GM21367 (cell line): ENCODE results near the gene CSF3.
A peak's percentile ranks its signal among the peaks of the same experiment; 100 is the strongest.

ENCODE experiments used
- ATAC-seq: cut with Tn5 transposase; IDR thresholded peaks from one replicate; pipeline ENCODE4 v1.9.1; 2021; ENCODE audit not compliant: unreplicated experiment

Gene CSF3

DNA sequence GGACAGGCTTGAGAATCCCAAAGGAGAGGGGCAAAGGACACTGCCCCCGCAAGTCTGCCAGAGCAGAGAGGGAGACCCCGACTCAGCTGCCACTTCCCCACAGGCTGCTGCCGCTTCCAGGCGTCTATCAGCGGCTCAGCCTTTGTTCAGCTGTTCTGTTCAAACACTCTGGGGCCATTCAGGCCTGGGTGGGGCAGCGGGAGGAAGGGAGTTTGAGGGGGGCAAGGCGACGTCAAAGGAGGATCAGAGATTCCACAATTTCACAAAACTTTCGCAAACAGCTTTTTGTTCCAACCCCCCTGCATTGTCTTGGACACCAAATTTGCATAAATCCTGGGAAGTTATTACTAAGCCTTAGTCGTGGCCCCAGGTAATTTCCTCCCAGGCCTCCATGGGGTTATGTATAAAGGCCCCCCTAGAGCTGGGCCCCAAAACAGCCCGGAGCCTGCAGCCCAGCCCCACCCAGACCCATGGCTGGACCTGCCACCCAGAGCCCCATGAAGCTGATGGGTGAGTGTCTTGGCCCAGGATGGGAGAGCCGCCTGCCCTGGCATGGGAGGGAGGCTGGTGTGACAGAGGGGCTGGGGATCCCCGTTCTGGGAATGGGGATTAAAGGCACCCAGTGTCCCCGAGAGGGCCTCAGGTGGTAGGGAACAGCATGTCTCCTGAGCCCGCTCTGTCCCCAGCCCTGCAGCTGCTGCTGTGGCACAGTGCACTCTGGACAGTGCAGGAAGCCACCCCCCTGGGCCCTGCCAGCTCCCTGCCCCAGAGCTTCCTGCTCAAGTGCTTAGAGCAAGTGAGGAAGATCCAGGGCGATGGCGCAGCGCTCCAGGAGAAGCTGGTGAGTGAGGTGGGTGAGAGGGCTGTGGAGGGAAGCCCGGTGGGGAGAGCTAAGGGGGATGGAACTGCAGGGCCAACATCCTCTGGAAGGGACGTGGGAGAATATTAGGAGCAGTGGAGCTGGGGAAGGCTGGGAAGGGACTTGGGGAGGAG, at the start of gene CSF3:
CSF3 (plus strand) TSS at position 436 of the 993 bp plus-strand sequence; CDS start at position 471, 35 bp downstream.
- ATAC-seq = no peak

GRCh38 chr17:39966771-39967170, 48.5 kb upstream of the CSF3 start:
- no peak for ATAC-seq

- no peak for ATAC-seq
These were observed 46.5 kb upstream of the CSF3 start for GRCh38 chr17:39968761-39969160.

GRCh38 chr17:39969375-39969774, 45.9 kb upstream of the CSF3 start:
- ATAC-seq = no peak

DNA sequence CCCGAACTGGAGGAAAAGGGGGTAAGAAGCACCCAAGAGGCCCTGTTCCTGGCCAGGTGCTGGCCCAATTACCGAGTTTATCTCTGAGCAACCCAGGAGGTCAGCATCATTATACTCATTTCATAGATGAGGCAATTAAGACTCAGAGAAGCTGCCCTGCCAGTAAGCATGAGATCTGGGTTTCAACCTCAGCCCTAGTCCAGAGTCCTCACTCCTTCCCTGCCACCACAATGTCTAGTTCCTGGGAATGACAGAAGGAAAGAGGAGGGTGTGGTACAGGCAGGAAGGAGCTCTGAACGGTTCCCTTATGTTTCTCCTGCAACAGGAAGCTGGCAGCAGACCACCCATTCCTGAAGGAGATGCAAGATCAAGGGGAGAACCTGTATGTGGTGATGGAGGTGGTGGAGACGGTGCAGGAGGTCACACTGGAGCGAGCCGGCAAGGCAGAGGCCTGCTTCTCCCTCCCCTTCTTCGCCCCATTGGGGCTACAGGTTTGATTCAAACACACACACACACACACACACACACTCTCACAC, 45.0 kb upstream of the CSF3 start:
- no peak for ATAC-seq

- ATAC-seq = no peak
These were observed 44.1 kb upstream of the CSF3 start for GRCh38 chr17:39971076-39971603.

- ATAC-seq = no peak
These were observed 43.0 kb upstream of the CSF3 start for GRCh38 chr17:39972271-39972670.

DNA sequence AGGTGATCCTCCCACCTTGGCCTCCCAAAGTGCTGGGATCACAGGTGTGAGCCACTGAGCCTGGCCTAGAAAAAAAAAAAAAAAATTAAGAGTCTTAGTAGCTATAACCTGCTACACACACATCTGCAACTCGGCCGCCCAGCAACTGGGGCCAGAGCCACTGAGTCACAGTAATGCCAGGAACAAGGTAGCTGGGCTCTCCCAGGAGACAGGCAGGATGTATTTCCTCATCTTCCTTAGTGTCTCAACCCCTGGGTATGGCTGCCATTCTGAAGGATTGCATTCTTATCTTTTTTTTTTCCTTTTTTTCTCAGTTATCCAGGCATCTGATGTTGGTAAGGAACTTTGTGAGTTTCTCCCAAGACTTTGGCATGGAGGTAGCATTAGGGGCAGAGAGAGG, 41.7 kb upstream of the CSF3 start:
- ATAC-seq = no peak

DNA sequence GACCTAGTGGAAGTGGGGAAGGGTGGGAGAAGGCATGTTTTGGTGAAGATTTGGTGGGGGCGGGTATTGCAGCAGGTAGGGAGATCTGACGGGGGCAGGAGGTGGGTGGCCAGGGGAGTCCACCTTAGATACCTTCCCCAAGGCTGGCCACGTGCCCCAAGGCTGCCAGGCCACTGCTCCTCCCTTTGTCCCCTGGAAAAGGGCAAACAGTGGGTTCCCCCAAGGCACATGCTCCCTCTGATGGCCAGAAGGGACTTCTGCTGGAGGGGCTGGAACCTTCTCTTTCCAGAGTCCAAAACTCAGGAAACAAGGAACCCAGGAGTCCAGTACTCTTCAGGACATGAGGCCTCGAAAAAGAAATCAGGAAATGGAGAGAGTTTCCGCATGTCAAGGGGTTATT, 40.8 kb upstream of the CSF3 start:
- ATAC-seq = no peak

GRCh38 chr17:39975801-39976200, 39.4 kb upstream of the CSF3 start:
- no peak for ATAC-seq

DNA sequence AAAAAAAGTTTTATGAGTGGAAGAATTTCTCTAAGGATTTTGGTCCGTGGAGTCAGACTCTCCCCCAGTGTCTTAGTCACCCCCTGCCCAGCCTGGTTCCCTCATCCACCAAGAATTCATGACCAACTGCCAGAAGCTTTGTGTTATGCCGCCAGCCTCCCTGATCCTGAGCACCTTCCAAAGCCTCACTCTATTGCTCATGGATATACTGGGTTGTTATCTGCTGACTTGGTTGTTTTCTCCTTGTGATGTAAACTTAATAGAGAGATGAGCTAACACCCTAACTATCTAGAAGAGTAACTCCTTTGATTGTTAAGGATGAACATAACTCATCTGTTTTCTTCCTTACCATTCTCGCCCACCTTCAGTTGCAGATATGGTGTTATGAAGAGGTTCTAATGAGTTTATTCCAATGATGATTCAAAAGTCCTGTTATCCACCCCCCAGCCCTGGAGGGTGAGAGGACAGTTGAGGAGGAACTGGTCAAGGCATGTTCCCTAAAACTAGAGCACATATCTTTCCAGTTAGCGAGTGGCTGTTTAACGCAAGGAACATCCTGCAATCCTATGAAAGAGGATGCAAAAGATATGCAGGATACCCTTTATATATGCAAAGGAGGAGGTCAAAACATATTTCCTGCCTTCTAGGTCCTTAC, 36.1 kb upstream of the CSF3 start:
- no peak for ATAC-seq

GRCh38 chr17:39979893-39980350, 35.3 kb upstream of the CSF3 start:
- no peak for ATAC-seq

DNA sequence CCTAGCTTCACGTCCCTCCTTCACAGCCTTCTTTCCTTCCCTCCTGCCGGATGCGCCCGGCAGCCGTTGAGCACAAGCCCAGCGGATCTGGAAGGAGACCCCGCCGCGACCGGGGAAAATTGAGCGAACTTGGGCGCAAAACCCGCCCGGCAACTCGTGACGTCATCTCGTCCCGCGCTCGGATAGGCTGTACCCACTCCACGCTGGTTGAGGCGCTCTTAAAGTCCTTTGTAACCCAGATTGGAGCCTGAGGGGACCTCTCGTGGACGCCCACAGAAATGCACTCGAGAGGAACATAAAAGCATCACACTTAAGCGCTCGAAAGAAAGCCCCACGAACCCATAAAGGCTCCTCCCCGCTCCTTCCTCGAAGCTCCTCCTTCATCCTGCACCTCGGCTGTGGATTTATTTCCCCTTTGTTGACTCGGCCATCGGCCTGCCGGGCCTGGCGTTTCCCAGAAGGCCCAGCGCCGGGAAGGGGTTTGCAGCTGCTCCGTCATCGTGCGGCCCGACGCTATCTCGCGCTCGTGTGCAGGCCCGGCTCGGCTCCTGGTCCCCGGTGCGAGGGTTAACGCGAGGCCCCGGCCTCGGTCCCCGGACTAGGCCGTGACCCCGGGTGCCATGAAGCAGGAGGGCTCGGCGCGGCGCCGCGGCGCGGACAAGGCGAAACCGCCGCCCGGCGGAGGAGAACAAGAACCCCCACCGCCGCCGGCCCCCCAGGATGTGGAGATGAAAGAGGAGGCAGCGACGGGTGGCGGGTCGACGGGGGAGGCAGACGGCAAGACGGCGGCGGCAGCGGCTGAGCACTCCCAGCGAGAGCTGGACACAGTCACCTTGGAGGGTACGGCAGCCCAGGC, 34.7 kb upstream of the CSF3 start, which contains the start of gene PSMD3:
PSMD3 (plus strand) TSS at position 457 of the 856 bp plus-strand sequence; CDS start at position 621, 164 bp downstream.
- peak; percentile 88 for ATAC-seq

DNA sequence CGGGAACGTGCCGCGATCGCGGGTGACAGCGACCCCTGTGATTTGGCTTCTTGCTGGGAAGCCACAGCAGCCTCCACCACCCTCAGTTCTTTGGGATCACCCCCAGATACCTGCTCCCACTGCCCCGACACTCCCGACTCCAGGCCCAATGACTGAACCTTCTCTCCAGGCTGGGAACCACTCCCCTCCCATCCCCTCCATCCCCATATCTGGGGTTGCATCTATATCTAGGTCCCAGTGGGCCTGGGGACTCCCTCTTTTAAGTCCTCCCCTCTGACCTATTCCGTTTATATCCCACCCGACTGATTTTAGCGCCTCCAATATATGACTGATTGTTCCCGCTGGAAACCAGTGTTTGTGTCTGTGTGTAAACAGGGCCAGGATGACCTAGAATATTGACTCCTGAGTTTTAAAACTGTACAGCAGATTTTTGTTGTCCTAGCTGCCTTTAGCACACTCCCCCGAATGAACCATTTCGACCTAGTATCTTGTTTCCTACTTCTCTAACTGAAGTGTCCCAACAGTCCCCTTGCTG, 34.0 kb upstream of the CSF3 start:
- ATAC-seq = no peak

- no peak for ATAC-seq
These were observed 33.4 kb upstream of the CSF3 start for GRCh38 chr17:39981766-39982375.

DNA sequence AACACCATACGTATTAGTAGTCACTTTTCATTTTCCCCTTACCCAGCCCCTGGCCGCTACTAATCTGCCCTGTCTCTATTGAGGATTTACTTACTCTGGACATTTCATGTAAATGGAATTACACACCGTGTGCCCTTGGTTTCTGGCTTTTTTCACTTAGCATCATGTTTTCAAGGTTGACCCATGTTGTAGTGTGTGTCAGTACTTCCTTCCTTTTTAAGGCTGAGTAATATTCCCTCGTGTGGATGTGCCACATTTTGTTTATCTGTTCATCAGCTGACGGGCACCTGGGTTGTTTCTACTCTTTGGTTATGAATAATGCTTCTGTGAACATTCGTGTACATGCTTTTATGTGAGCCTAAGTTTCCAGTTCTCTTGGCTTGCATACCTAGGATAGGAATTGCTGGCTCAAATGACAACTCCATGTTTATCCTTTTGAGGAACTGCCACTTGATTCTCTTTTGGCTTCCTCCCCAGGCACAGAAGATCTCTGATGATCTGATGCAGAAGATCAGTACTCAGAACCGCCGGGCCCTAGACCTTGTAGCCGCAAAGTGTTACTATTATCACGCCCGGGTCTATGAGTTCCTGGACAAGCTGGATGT, 26.9 kb upstream of the CSF3 start:
- ATAC-seq = no peak

GRCh38 chr17:39994448-39994847, 20.8 kb upstream of the CSF3 start:
- no peak for ATAC-seq

DNA sequence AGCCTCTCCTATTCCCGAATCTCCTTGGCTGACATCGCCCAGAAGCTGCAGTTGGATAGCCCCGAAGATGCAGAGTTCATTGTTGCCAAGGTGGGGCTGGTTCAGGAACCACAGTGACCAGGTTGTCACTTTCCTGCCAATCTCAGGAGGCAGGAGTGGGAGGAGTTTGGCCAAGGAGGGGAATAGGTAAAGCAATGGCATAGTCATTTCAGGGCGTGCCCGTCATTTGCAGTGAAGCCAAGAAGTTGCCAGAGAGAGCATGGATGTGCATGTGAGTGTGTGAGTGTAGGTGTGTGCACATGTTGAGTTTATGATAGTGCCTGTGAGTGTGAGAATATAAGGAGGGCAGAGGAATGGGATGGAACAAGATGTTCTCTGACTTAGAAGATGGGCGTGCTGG, 19.8 kb upstream of the CSF3 start:
- no peak for ATAC-seq

- no peak for ATAC-seq
These were observed 19.1 kb upstream of the CSF3 start for GRCh38 chr17:39996162-39996561.
